NCI-H748 (cell line): ENCODE measurements around the gene SAMD5.

Experiments used
- DNase-seq: peaks from one replicate; lab custom pipeline; 2025; ENCODE audit not compliant: unreplicated experiment; lab: John Stamatoyannopoulos, UW

The SAMD5 gene

DNA sequence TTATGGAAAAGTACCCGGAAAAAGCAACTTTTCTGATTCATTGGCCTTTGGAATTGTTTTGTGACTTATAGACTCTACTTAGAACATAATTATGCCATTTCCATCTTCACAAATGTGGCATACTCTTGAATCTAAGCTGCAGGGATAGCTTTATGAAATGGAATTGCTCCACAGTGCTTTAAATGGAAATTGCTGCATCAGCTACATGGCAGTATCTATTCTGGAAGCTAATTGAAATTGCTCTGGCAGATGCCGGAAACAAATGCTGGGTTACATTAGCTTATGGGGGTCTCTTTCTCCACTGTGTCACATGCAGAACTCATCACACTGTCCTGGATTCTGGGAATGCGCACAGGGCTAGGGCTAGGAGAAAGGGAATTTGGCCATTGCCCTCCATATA lies 108.9 kb downstream of the SAMD5 start:
- DNase-seq = no peak

DNA sequence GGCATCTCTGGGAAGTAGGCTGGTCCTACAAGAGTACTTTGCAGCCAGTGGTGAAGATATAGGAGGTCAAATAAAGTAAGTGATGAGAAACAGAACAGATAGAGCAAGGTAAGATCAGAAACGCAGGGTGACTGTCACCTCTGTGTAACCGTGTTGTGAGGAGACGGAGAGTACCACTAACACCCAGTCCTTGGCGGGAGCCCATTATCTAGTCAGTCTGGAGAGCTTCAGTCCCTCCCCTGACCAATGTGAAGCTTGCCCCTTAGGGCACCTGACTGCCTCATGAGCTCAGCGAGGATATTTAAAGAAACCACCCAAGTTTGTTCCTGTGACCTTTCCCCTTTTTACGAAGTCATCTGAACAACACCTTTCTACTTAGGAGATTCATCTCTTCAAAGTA lies 110.0 kb downstream of the SAMD5 start:
- no peak for DNase-seq

DNA sequence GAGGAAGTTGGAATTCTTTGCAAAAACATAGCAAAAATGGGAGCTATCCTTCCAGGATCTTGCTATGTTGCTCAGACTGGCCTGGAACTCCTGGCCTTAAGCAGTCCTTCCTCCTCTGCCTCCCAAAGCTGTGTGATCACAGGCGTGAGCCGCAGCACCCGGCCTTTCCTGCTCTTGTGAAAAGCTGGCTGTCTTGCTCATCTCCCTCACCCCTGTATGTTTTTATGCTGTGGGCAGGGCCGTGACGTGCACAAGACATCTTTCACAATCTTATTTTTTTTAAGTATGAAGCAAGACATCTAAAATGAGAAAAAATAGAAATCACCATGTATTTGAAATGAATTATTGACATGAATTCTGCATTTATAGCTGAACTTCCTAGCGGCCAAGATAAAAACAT lies 110.4 kb downstream of the SAMD5 start:
- DNase-seq = no peak
